ENCODE measurements around the gene CEACAM18.

GRCh38 chr19:51539821-51540366 lies 61.6 kb downstream of the CEACAM18 start:
- TF ChIP-seq POLR2AphosphoS5 (IDR thresholded peaks at IDR 0.05) (no peak), CTCF (IDR thresholded peaks at IDR 0.05) (no peak), POLR2A (IDR thresholded peaks at IDR 0.05) (no peak)
